Dendritic cell treated with granulocyte-macrophage colony-stimulating factor and Interleukin-4, amounts not matched to agents 40 ng/mL and 50 ng/mL, for 4 days (primary cell): ENCODE results near the gene HDAC7.
A peak's percentile ranks its signal among the peaks of the same experiment; 100 is the strongest.

ENCODE experiments used
- H3K27ac Mint-ChIP-seq: one replicate; pipeline ENCODE4 v1.8.0; 2022; ENCODE audit warnings: mild to moderate bottlenecking, mixed read lengths
- H3K27me3 Mint-ChIP-seq: one replicate; pipeline ENCODE4 v1.8.0; 2022; ENCODE audit warnings: mild to moderate bottlenecking, mixed read lengths
- H3K36me3 Mint-ChIP-seq: one replicate; pipeline ENCODE4 v1.8.0; 2022; ENCODE audit warnings: low read depth, mixed read lengths
- H3K4me1 Mint-ChIP-seq: one replicate; pipeline ENCODE4 v1.8.0; 2022; ENCODE audit warnings: low read depth, mixed read lengths
- H3K4me3 Mint-ChIP-seq: one replicate; pipeline ENCODE4 v1.8.0; 2022; ENCODE audit warnings: mild to moderate bottlenecking, moderate library complexity, mixed read lengths
- H3K9me3 Mint-ChIP-seq: one replicate; pipeline ENCODE4 v1.8.0; 2022; ENCODE audit warnings: mixed read lengths
- intact Hi-C: fragments of 100-400 bp; cut with micrococcal nuclease; formaldehyde crosslinking; loops from one replicate; pipeline ENCODE4 v1.15.0; 2022

The HDAC7 gene

DNA sequence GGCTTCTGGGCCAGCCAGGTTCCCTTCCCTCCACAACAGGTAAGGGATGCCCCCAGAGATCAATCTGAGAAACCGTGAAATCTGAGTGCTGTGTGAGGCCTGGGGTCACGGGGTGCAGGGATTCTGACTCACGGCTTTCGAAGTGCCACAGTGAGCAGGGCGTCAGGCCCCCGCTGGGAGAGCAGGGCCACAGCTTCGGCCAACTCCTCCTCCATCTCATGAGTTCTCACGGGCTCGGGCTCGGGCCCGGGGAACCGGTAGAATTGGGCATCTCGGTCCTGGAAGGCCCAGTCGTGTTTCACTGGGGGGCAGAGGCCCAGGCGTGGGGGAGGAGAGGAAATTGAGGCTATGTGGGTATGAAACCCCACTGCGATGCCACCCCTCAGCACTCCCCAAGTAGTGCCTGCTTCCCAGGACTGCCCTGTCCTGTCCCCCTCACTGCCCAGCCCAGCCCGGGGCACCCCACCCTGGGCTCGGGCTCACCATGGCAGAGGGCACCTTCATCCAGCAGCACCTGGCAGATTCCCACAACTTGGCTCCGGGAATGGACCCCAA lies 68.7 kb downstream of the HDAC7 start:
- no peaks in the 10 kb centered on the region for H3K36me3 Mint-ChIP-seq

GRCh38 chr12:47750229-47750798 lies 69.4 kb downstream of the HDAC7 start:
- H3K4me3 Mint-ChIP-seq, result no peak overlapping the region
- no peaks in the 10 kb centered on the region for H3K36me3 Mint-ChIP-seq
- no peak overlapping the region for H3K27ac Mint-ChIP-seq
- H3K4me1 Mint-ChIP-seq, result peaks cover 26% of the 10 kb centered on the region
- intact Hi-C loops, result no loop called here
- peaks cover 25% of the 10 kb centered on the region for H3K27me3 Mint-ChIP-seq
- H3K9me3 Mint-ChIP-seq, result no peaks in the 10 kb centered on the region

More for the DNA sequence above, 68.7 kb downstream of the HDAC7 start:
- no peak overlapping the region for H3K27ac Mint-ChIP-seq
- intact Hi-C loops, result no loop called here
- H3K9me3 Mint-ChIP-seq, result no peaks in the 10 kb centered on the region
- H3K27me3 Mint-ChIP-seq, result peaks cover 21% of the 10 kb centered on the region
- H3K4me1 Mint-ChIP-seq, result peaks cover 32% of the 10 kb centered on the region
- H3K4me3 Mint-ChIP-seq, result no peak overlapping the region

GRCh38 chr12:47748899-47749298 lies 70.8 kb downstream of the HDAC7 start:
- intact Hi-C loops, result no loop called here
- Mint-ChIP-seq H3K36me3 (no peaks in the 10 kb centered on the region), H3K4me3 (no peak overlapping the region), H3K4me1 (peaks cover 24% of the 10 kb centered on the region), H3K27ac (no peak overlapping the region), H3K9me3 (no peaks in the 10 kb centered on the region), H3K27me3 (peaks cover 36% of the 10 kb centered on the region)

DNA sequence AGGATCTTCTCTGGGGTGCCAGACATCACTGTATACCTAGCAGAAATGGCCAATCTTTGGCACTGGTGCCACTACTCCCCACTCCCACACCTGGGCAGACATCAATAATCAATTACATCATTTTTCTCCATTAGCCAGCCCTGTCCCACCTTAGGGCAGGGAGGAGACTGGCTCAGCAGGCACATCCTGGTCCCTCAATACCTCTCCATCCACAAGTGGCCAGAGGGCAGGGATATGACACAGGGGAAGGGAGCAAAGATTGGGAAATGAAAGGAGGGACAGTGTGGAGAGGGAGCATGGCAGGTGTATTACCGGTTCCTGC lies 71.2 kb downstream of the HDAC7 start:
- intact Hi-C loops, result no loop called here

DNA sequence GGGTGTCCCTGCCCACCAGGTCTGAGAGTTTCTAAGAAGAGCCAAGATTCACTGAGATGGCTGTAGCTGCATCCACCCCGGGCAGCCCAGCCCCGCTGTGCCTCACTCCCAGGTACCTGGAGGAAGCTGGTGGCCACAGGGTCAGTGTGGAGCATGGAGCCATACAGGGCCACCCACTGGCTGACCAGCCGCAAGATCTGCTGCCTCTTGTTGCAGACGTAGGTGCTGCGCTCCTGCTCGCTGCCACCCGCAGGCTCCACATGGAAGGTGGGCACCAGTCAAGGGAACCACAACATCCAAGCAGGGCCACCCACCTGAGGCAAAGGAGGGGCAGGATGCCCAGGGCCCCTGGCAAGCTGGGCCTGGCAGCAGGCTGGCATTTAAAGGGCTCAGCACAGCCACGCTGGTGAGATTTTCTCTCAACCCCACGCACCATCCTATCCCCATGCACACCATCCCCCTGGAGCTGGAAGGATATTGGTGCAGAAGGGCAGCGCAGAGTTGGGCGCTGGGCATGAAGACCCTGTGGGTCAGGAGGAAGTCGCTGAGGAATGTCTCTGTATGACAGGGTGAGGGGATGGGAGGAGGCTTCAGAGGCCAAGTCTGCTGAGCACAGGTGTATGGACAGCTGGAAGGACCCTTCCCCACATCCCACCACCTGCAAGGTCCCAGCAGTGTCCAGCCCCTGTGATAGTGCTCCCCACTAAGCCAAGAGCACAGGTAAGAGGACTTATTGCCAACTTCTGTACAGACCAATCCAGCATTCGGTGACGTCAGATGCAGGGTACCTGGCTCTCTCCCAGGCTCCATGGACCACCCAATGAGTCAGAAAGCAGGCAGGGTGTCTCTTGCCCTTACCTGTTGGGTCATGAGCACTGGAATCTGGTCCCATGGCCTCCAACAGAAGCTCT lies 71.9 kb downstream of the HDAC7 start:
- Mint-ChIP-seq H3K27me3 (peaks cover 44% of the 10 kb centered on the region), H3K4me3 (no peak overlapping the region), H3K4me1 (peaks cover 19% of the 10 kb centered on the region), H3K36me3 (no peaks in the 10 kb centered on the region), H3K9me3 (no peaks in the 10 kb centered on the region), H3K27ac (no peak overlapping the region)
- intact Hi-C loops, result no loop called here

More for the DNA sequence above, 71.2 kb downstream of the HDAC7 start:
- Mint-ChIP-seq H3K27ac (no peak overlapping the region), H3K4me1 (peaks cover 24% of the 10 kb centered on the region), H3K9me3 (no peaks in the 10 kb centered on the region), H3K27me3 (peaks cover 40% of the 10 kb centered on the region), H3K4me3 (no peak overlapping the region), H3K36me3 (no peaks in the 10 kb centered on the region)

- Mint-ChIP-seq H3K4me1 (peaks cover 19% of the 10 kb centered on the region), H3K36me3 (no peaks in the 10 kb centered on the region), H3K9me3 (no peaks in the 10 kb centered on the region), H3K27me3 (peaks cover 44% of the 10 kb centered on the region), H3K4me3 (no peak overlapping the region), H3K27ac (no peak overlapping the region)
- intact Hi-C loops, result no loop called here
Measured at GRCh38 chr12:47747126-47747525, 72.6 kb downstream of the HDAC7 start.

GRCh38 chr12:47746523-47746922 lies 73.2 kb downstream of the HDAC7 start:
- peaks cover 21% of the 10 kb centered on the region for H3K4me1 Mint-ChIP-seq
- H3K27me3 Mint-ChIP-seq, result peaks cover 44% of the 10 kb centered on the region
- intact Hi-C loops, result no loop called here
- H3K4me3 Mint-ChIP-seq, result no peak overlapping the region
- H3K9me3 Mint-ChIP-seq, result no peaks in the 10 kb centered on the region
- no peak overlapping the region for H3K27ac Mint-ChIP-seq
- H3K36me3 Mint-ChIP-seq, result no peaks in the 10 kb centered on the region

- Mint-ChIP-seq H3K27me3 (peaks cover 45% of the 10 kb centered on the region), H3K9me3 (no peaks in the 10 kb centered on the region), H3K4me1 (peaks cover 26% of the 10 kb centered on the region), H3K36me3 (no peaks in the 10 kb centered on the region), H3K4me3 (no peak overlapping the region), H3K27ac (no peak overlapping the region)
- intact Hi-C loops, result no loop called here
Measured at GRCh38 chr12:47746073-47746472, 73.6 kb downstream of the HDAC7 start.

- intact Hi-C loops, result no loop called here
- Mint-ChIP-seq H3K9me3 (no peaks in the 10 kb centered on the region), H3K4me3 (no peak overlapping the region), H3K36me3 (no peaks in the 10 kb centered on the region), H3K27ac (no peak overlapping the region), H3K27me3 (peaks cover 45% of the 10 kb centered on the region), H3K4me1 (peaks cover 27% of the 10 kb centered on the region)
Measured at GRCh38 chr12:47745485-47746041, 74.1 kb downstream of the HDAC7 start.

DNA sequence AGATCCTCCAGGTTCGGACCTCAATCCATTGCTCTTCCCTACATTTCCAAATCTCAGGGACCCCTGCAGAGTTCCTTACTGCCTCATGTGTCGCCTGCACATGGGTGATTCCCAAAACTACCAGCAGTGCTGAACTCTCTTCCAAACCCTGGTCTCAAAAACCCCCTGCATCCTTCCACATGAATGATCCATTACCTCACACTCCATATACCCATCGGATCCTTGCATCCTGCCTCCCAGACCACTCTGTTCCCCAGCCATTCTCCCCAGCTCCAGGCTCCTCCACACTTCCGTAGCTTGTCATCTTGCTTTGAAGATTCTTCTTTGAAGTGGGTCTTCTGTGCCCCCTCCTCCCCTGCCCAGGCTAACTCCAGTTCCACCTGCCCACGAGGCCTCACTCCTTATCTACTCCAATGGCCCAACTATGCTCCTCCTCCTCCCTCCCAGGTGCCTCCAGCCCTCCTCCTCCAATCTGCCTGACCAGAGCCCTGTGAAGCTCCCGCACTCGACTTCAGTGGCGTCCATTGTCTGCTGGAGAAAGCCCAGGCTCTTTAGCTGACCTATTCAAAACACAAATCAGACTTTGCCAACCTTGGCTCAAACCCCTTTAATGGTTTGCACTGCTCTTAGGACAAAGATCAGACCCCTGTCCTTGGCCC lies 74.8 kb downstream of the HDAC7 start:
- intact Hi-C loops, result no loop called here
- no peaks in the 10 kb centered on the region for H3K9me3 Mint-ChIP-seq

DNA sequence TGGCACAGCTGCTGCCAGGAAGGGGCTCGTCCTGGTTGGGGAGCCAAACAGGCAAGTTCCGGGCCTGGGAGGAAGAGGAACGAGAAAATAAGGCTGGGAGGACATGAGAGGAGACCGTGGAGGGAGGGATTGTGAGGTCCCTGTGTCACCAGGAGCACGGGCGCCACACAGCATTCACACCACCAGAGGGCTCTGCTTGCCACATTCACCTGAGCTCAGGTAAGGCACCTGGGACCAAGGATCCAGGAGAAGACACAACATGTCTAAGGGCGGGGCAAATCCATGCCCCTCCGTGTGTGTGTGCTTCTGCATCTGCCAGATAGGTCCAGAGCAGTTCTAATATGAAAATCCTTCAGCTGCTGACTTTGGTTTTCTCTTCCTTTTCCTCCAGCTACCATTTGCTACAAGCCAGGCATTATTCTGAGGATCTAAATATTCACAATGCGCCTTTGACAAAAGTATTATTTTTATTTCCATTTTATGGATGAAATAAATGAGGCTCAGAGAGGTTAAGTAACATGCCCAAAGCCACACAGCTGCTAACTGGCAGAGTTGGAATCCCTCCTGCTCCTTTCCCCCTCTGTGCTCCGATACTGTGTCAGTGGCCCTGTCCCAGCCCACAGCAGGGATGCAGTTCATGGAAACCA lies 75.6 kb downstream of the HDAC7 start:
- intact Hi-C loops, result no loop called here
- H3K27me3 Mint-ChIP-seq, result peaks cover 52% of the 10 kb centered on the region
- peak overlapping the region; percentile 10 for H3K27ac Mint-ChIP-seq
- H3K36me3 Mint-ChIP-seq, result no peaks in the 10 kb centered on the region
- H3K4me3 Mint-ChIP-seq, result no peak overlapping the region
- peaks cover 32% of the 10 kb centered on the region for H3K4me1 Mint-ChIP-seq
- H3K9me3 Mint-ChIP-seq, result no peaks in the 10 kb centered on the region

More for the DNA sequence above, 74.8 kb downstream of the HDAC7 start:
- Mint-ChIP-seq H3K36me3 (no peaks in the 10 kb centered on the region), H3K4me1 (peaks cover 27% of the 10 kb centered on the region), H3K27me3 (peaks cover 49% of the 10 kb centered on the region), H3K4me3 (no peak overlapping the region), H3K27ac (no peak overlapping the region)

DNA sequence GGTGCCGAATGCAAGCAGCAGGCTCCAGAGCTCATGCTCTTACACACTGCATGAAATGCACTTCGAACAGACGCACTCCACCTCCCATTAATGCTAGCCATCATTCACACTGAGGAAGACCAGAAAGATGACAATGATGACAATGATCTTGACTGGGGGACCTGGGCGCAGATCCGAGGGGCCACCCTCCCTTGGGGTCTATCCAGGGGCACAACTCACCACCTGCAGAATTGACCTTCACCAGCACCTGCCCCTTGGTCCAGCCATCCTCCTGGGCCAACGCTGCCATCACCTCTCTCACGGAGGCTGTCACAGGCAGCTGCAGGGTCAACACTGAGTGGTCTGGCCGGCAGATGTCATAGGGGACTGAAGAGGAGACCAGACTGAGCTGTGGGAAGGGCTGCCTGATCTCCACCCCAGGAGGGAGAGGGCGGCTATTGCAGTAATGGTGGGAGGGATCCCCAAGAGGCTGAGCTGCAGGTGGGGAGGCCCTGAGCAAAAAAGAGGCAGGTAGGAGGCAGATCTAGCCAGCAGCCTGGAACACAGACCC lies 76.3 kb downstream of the HDAC7 start:
- H3K27ac Mint-ChIP-seq, result peak overlapping the region; percentile 10
- intact Hi-C loops, result no loop called here
- no peaks in the 10 kb centered on the region for H3K36me3 Mint-ChIP-seq
- H3K9me3 Mint-ChIP-seq, result no peaks in the 10 kb centered on the region
- H3K4me1 Mint-ChIP-seq, result peaks cover 32% of the 10 kb centered on the region
- peaks cover 46% of the 10 kb centered on the region for H3K27me3 Mint-ChIP-seq
- H3K4me3 Mint-ChIP-seq, result no peak overlapping the region

DNA sequence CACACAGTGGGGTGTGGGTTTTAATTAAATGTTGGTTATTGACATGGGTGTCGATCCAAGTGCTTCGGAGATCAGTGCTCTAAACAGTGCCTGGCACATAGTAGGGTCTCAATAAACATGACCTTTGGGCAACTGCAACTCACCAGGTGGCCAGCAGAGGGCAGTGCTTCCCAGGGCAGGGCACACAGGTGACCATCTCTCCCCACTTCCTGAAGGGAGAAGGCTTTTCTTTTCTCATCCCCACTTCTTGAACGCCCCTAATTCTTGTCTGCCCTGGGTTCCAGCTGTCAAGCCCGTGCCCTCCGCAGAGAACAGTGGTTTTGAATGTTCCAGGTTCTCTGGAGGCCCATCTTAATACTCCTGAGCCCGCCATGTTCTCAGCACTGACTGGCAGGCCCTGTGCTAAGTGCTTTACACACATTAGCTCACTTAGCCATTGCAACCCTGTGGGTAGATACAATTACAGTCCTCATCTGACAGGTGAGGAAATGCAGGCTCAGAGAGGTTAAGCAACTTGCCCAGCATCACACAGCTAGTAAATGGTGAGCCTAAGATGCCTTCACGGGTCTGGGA lies 77.4 kb downstream of the HDAC7 start:
- Mint-ChIP-seq H3K36me3 (no peaks in the 10 kb centered on the region), H3K4me3 (no peak overlapping the region), H3K4me1 (peaks cover 33% of the 10 kb centered on the region), H3K9me3 (no peaks in the 10 kb centered on the region), H3K27ac (no peak overlapping the region), H3K27me3 (peaks cover 48% of the 10 kb centered on the region)
- intact Hi-C loops, result loop anchor here (1.0 kb wide), 2 partner anchors 37 to 97 kb away; no protein-coding TSS in a partner anchor
